Measurements from ENCODE around the gene BSG. TPM values are rescaled to one million over a fixed set of nuclear protein-coding genes. Genes with fewer than 3 reads are reported as not detected.
"Not testable (repeated sequence)": the region's sequence is repeated elsewhere in the genome, so short reads cannot be mapped to it uniquely, and the experiment has no call there.

Gene BSG
- total RNA-seq, 2 experiments from 2014 or later = 167 to 168 TPM

DNA sequence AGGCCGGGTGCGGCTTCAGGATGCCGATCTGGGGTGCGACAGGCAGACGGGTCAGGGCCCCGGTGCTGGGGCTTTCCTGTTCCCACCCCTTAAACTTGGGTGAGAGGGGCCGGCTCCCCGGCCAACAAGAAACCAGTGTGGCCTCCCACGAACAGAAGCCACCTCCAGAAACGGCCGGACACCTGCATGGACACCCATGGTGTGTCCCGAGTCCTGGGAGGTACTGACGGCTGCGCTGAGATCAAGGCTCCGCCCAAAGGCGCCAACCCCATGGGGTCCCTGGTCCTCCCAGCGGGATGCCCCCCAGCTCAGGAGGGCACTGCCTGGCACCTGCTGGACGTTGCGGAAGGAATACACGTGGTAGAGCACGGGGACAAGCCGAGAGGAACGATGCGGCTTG is 49.4 kb downstream of the BSG start:
- no peak for DNase-seq
- Mint-ChIP-seq H3K36me3 (peaks cover 14% of the 10 kb centered on the region), H3K4me1 (peaks cover under 1% of the 10 kb centered on the region), H3K27me3 (no peaks in the 10 kb centered on the region), H3K9me3 (no peaks in the 10 kb centered on the region), H3K4me3 (no peak overlapping the region), H3K27ac (no peak overlapping the region)

DNA sequence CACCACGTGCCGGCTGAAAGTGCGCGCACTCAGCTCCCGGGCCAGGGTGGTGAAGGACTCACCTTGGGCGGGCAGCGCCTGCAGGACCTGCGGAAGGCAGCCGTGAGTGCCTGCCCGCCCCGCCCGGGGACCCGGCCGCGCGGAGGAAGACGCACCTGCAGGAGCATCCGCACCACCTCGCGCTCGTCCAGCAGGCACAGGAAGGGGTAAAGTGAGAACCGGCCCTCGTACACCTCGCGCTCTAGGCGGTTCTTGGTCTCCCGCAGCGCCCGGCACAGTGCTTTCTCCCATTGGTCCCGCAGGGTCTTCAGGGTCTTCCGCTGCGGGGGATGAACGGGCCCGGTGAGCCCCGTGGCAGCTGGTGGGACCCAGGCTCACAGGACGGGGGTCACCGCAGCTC is 50.3 kb downstream of the BSG start:
- no peaks in the 10 kb centered on the region for H3K9me3 Mint-ChIP-seq
- no peak for DNase-seq
- H3K27ac Mint-ChIP-seq = no peak overlapping the region
- no peak overlapping the region for H3K4me3 Mint-ChIP-seq
- peaks cover 11% of the 10 kb centered on the region for H3K36me3 Mint-ChIP-seq
- peaks cover 2% of the 10 kb centered on the region for H3K4me1 Mint-ChIP-seq
- no peaks in the 10 kb centered on the region for H3K27me3 Mint-ChIP-seq

GRCh38 chr19:623175-623916 is 51.0 kb downstream of the BSG start:
- DNase-seq = no peak
- Mint-ChIP-seq H3K36me3 (peaks cover 13% of the 10 kb centered on the region), H3K27me3 (no peaks in the 10 kb centered on the region), H3K4me3 (no peak overlapping the region), H3K4me1 (peaks cover 2% of the 10 kb centered on the region), H3K9me3 (no peaks in the 10 kb centered on the region), H3K27ac (no peak overlapping the region)

GRCh38 chr19:623974-624373 is 51.6 kb downstream of the BSG start:
- Mint-ChIP-seq H3K27me3 (no peaks in the 10 kb centered on the region), H3K4me1 (peaks cover 3% of the 10 kb centered on the region), H3K27ac (no peak overlapping the region), H3K36me3 (peaks cover 12% of the 10 kb centered on the region), H3K4me3 (no peak overlapping the region), H3K9me3 (no peaks in the 10 kb centered on the region)
- DNase-seq = no peak

- Mint-ChIP-seq H3K36me3 (peaks cover 12% of the 10 kb centered on the region), H3K4me3 (no peak overlapping the region), H3K27ac (no peak overlapping the region), H3K4me1 (peaks cover 3% of the 10 kb centered on the region), H3K27me3 (no peaks in the 10 kb centered on the region), H3K9me3 (no peaks in the 10 kb centered on the region)
- DNase-seq = no peak
Measured at GRCh38 chr19:624433-625109, 52.2 kb downstream of the BSG start.

DNA sequence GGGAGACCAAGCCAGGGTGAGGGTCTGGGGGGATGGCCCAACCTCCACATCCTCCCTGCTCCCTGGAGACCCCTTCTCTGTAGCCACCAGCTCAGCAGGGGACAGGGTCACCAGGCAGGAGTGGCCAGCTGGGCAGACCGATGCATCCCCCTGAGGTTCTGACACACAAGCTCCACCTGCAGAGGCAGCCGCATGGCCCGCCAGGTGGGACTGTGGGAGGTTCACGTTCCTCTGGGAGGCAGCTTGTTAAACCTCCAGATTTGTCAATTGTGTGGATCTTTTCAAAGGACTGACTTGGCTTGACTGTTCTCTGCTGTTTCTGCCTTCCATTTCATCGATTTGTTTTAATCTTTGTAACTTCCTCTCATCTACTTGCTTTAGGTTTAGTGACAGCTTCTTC is 52.9 kb downstream of the BSG start:
- peaks cover 17% of the 10 kb centered on the region for H3K36me3 Mint-ChIP-seq
- no peaks in the 10 kb centered on the region for H3K9me3 Mint-ChIP-seq
- DNase-seq = no peak
- H3K4me3 Mint-ChIP-seq = no peak overlapping the region
- H3K4me1 Mint-ChIP-seq = peaks cover 3% of the 10 kb centered on the region
- H3K27me3 Mint-ChIP-seq = no peaks in the 10 kb centered on the region
- no peak overlapping the region for H3K27ac Mint-ChIP-seq

- not testable (repeated sequence) for H3K27me3 Mint-ChIP-seq
Measured at GRCh38 chr19:626566-626965, 54.2 kb downstream of the BSG start.

GRCh38 chr19:628168-628567 is 55.8 kb downstream of the BSG start:
- no peak for DNase-seq
- H3K4me1 Mint-ChIP-seq = peaks cover 17% of the 10 kb centered on the region
- H3K36me3 Mint-ChIP-seq = peaks cover 34% of the 10 kb centered on the region
- H3K4me3 Mint-ChIP-seq = no peak overlapping the region
- no peak overlapping the region for H3K27ac Mint-ChIP-seq
- H3K27me3 Mint-ChIP-seq = no peaks in the 10 kb centered on the region
- H3K9me3 Mint-ChIP-seq = no peaks in the 10 kb centered on the region

More at GRCh38 chr19:626566-626965, 54.2 kb downstream of the BSG start:
- H3K4me3 Mint-ChIP-seq, DNase-seq, H3K9me3 Mint-ChIP-seq, H3K27ac Mint-ChIP-seq, H3K4me1 Mint-ChIP-seq: not testable (repeated sequence)
- H3K36me3 Mint-ChIP-seq = peaks cover 26% of the 10 kb centered on the region

DNA sequence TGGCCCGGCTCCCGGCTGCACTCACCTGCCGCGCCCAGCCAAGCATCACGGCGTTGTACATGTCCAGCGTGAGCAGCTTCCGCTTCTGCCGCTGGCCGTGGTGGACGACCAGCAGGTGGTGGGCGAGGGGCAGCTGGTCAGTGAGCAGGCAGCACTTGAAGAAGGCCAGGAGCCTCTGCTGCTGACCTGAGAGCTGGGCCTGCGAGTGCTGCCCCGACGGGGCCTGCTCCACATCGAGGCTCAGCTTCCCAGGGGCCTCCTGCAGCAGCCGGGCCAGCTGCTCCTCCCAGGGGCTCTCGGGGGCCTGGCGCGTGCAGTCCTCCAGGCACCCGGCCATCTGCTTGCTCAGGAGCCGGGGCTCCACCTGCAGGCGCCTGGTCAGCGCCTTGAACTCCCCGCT is 57.1 kb downstream of the BSG start:
- H3K27ac Mint-ChIP-seq, H3K27me3 Mint-ChIP-seq, H3K4me3 Mint-ChIP-seq, DNase-seq, H3K9me3 Mint-ChIP-seq: not testable (repeated sequence)
- peaks cover 25% of the 10 kb centered on the region for H3K4me1 Mint-ChIP-seq
- peaks cover 34% of the 10 kb centered on the region for H3K36me3 Mint-ChIP-seq

DNA sequence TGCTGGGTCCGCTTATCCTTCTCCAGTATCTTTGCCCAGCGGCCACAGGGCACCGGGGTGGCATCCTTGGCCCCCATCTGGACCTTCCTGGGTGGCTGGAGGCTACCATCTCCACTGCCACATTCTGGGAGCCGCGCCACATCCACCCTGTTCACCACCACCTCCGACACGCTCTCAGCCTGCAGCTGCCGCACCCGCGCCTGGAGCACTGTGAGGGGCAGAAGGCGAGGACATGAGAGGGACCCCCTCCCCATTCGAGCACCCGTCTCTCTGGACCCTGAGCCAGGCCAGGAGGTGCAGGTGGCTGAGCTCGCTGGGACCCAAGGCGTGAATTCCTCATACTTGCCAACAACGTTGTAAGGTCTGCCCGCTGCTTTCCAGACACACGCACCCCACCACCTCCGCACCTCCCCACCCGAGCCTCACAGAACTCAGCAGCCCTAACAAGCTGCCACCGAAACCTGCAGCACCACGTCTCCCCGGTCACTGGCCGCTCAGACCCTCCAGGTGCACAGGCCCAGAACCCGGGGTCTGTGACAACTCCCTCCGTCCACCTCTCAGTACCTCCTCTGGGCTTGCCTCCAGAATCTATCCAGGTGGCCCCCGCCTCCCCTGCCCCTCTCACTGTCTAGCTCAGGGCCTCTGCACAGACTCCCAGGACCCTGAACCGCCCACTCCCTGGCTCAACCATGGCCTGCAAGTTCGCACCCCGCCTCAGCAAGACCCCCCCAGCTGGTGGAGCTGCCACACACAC is 57.7 kb downstream of the BSG start:
- DNase-seq = no peak
- H3K27ac Mint-ChIP-seq = no peak overlapping the region
- peaks cover 25% of the 10 kb centered on the region for H3K4me1 Mint-ChIP-seq
- H3K27me3 Mint-ChIP-seq = no peaks in the 10 kb centered on the region
- H3K36me3 Mint-ChIP-seq = peaks cover 34% of the 10 kb centered on the region
- no peaks in the 10 kb centered on the region for H3K9me3 Mint-ChIP-seq
- no peak overlapping the region for H3K4me3 Mint-ChIP-seq

- peaks cover 23% of the 10 kb centered on the region for H3K4me1 Mint-ChIP-seq
- H3K27me3 Mint-ChIP-seq = no peaks in the 10 kb centered on the region
- peak overlapping the region; percentile 95 for H3K27ac Mint-ChIP-seq
- no peaks in the 10 kb centered on the region for H3K9me3 Mint-ChIP-seq
- peak overlapping the region; percentile 97 for H3K4me3 Mint-ChIP-seq
- DNase-seq = peak; percentile 66
- H3K36me3 Mint-ChIP-seq = peaks cover 29% of the 10 kb centered on the region
Measured at GRCh38 chr19:632579-633067, 60.2 kb downstream of the BSG start.

Other genes starting within 250 kb of the BSG start
- gene MIER2, start 227.8 kb upstream of the BSG start, total RNA-seq = 10 to 100 TPM; 17.2 to 18.6 TPM
- under 1 TPM; 0.12 to 0.19 TPM for gene C2CD4C, start 163.4 kb upstream of the BSG start, total RNA-seq
- under 1 TPM in 1 of 2 experiments, not detected in 1; 0.32 TPM for gene SHC2, start 111.6 kb upstream of the BSG start, total RNA-seq
- gene MADCAM1, start 76.1 kb upstream of the BSG start, total RNA-seq = under 1 TPM in 1 of 2 experiments, not detected in 1; 0.21 TPM
- 10 to 100 TPM in 1 of 2 experiments, 1 to 10 TPM in 1; 9.3 to 10.3 TPM for gene TPGS1, start 65.1 kb upstream of the BSG start, total RNA-seq
- 10 to 100 TPM; 46.5 to 48.8 TPM for gene CDC34, start 40.8 kb upstream of the BSG start, total RNA-seq
- 10 to 100 TPM; 42.0 to 49.0 TPM for gene GZMM, start 28.5 kb upstream of the BSG start, total RNA-seq
- under 1 TPM; 0.31 to 0.34 TPM for gene HCN2, start 17.3 kb downstream of the BSG start, total RNA-seq
- gene POLRMT, start 60.9 kb downstream of the BSG start, total RNA-seq = 10 to 100 TPM; 73.3 to 74.6 TPM
- not detected for gene FGF22, start 67.3 kb downstream of the BSG start, total RNA-seq
- gene RNF126, start 90.6 kb downstream of the BSG start, total RNA-seq = 100 to 1,000 TPM; 106 to 108 TPM
- 1 to 10 TPM; 6.2 to 6.5 TPM for gene FSTL3, start 103.8 kb downstream of the BSG start, total RNA-seq
- not detected for gene PRSS57, start 122.9 kb downstream of the BSG start, total RNA-seq
- gene PALM, start 136.3 kb downstream of the BSG start, total RNA-seq = not detected
- gene MISP, start 178.5 kb downstream of the BSG start, total RNA-seq = under 1 TPM in 1 of 2 experiments, not detected in 1; 0.10 TPM
- gene PTBP1, start 224.9 kb downstream of the BSG start, total RNA-seq = 100 to 1,000 TPM; 799 to 818 TPM
- gene PLPPR3, start 249.4 kb downstream of the BSG start, total RNA-seq = not detected

All from activated naive CD8-positive, alpha-beta T cell treated with anti-CD3 and anti-CD28 coated beads for 36 hours (primary cell).